Stimulated activated CD4-positive, alpha-beta T cell treated with anti-CD3 and anti-CD28 coated beads, Interleukin-1b, Interleukin-23, amount 100 ng/mL, for 1 hour (primary cell): ENCODE data around the gene CCSER1.
"Not testable (repeated sequence)": the region's sequence is repeated elsewhere in the genome, so short reads cannot be mapped to it uniquely, and the experiment has no call there.

ENCODE experiments used
- DNase-seq, 2 donors: peaks; one replicate each; pipeline ENCODE4 v3.0.0-alpha.2; 2020; ENCODE audit warnings: low read depth in 2 of 2

Gene CCSER1

DNA sequence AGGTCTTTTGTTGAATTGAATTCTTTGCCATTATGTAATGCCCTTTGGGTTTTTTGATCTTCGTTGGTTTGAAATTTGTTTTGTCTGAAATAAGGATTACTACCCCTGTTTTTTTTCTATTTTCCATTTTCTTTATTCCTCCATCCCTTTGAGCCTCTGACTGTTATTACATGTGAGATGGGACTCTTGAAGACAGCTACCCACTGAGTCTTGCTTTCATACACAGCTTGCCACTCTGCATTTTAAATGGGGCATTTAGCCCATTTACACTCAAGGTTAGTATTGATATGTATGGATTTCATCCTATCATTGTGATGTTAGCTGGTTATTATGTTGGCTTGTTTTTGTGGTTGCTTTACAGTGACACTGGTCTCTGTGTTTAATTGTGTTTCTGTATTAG lies 1440.4 kb downstream of the CCSER1 start:
- DNase-seq, result no peak

DNA sequence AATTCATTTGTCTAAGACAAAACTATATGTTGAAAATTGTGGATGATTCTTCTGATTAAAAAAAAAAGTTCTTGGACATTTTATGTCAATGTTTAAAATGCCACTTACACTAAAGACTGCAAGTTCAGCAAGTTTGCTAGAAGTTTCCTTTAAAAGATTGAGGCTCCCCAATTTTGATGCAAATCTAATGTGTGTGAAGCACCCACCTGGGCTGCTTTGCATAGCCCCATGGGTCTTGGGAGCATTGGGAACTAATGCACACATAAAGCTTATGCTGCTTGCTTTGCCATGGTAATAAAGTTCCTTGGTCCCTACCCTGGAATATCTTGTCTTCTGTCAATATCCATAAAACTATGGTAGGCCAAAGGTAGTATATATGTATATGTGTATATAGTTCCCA lies 1450.7 kb downstream of the CCSER1 start:
- DNase-seq, result no peak

DNA sequence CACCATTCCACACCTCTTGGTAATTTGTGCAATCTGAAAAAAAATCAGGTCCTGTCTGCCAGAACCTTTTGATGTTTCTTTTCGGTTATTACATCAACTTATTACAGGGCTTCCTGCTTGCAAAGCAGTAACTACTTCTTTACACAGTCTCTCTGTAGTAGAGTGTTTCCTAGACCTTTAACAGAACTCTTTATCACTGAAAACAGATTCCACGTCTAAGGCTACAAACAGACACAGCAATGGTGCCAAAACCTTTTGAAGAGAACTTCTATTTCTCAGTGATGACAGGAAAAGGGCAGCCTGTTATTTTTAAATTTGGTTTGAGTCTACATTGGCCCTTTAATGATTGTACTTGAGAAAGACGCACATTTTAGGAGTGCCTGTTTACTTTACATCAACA lies 1463.1 kb downstream of the CCSER1 start:
- no peak for DNase-seq

DNA sequence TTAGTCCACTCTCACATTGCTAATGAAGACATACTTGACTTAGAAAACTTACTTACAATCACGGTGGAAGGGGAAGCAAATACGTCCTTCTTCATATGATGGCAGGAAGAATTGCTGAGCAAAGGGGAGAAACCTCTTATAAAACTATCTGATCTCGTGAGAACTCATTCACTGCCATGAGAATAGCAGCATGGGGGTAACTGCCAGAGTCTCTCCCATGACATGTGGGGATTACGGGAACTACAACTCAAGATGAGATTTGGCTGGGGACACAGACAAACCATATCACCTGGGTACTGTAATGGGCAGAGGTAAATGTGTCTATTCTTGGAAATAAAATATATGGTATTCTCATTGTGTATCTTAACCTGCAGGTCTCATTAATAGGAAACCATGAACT lies 1464.9 kb downstream of the CCSER1 start:
- DNase-seq, result no peak

DNA sequence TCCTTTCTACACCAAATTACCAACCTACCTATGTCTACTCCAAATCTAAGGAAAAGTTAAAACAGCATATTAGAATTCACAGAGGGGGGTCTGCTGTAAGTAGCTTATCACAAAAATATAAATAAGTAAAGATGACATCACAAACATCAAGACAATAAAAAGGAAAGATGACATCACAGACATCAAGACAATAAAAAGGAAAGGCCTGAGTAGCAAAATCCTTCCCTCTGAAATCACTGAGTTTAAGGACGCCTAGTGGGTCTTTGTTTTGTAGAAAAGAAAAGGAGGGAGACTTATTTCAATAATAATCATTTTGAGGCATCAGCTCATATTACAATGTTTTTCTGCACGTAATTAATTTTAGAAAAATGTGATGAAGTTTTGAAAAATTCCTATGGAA lies 1469.5 kb downstream of the CCSER1 start:
- no peak for DNase-seq

DNA sequence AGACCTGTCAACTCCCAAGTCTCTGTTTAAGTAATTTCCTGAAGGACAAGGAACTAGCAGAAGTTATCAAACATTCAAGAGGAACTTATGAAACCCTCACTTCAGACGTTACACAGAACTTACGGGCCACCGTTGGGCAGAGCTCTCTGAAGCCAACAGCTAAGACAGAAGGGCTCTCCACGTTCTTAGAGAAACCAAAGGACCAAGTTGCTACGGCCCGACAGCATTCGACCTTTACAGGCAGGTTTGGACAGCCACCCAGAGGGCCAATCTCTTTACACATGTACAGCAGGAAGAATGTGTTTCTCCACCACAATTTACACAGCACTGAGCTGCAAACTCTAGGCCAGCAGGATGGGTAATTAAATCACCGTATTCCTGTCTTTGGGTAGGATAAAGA lies 1471.5 kb downstream of the CCSER1 start:
- DNase-seq, result no peak

DNA sequence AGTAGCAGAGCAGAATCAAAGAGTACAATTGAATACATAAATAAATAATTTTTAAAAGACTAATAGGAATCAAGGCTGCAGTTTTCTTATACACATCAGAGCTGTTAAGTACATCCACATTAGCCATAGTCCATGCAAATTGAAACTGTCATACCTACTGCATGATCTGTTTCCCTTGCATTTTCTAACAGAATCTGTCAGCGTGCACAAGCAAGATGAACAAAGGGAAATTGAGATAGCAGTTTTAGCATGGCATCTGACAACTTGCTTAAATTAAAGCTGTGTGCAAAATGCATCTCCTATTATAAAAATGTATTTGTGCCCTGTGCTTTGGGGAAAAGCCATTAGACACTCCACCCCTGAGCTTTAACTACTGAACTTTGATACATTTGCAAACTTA lies 1473.1 kb downstream of the CCSER1 start:
- DNase-seq, result no peak

DNA sequence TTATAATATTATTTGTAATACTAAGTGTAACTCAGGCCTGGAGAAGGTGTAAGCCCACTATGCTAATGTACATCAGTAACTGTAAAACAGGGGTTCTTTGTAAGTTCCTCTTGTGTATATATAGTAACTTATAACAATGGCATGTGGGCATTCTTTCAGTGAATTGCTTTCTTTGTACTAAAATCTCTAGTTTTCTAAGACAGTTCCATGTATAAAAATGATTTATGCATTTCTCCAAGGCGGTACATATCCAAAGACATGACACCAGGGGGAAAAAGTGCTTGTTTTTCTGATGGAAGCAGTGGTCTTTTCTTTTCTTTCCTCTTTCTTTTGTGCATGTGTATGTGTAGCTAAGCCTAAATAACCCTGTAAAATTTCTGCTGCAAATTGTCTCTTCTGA lies 1474.2 kb downstream of the CCSER1 start:
- DNase-seq, result no peak

DNA sequence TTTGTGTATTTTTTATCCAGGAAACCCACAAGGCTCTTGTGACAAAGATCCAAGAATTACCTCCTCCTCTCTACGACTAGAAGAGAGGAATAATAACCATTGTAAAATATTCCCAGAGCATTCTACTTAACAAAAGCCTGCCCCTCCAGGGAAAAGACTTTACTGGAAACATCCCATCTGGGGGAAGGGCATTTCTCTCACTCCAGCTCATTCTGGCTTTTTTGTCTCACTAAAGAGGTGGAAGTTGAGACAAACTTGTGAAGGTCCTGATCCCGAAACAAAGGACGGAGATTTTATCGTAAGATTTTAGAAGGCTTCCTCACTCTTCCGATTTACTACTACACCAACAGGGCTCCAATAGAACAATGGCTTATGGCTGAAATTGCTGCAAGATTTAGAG lies 1484.6 kb downstream of the CCSER1 start:
- DNase-seq, result no peak

DNA sequence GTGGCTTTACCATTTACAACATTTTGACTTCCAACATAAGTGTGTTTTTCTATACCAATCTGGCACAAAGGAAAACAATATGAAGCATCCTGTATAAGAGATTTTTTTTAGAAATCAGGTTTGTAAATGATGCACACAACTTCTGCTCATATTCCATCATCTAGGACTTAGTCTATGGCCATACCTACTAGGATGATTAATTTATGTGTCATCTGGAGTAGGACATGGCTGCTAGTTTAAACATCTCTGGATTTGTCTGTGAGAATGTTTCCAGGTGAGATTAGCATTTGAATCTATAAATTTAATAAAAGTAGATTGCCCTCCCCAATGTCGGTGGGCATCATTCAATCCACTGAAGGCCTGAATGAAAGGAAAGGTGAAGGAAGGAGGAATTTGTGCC lies 1493.8 kb downstream of the CCSER1 start:
- no peak for DNase-seq

DNA sequence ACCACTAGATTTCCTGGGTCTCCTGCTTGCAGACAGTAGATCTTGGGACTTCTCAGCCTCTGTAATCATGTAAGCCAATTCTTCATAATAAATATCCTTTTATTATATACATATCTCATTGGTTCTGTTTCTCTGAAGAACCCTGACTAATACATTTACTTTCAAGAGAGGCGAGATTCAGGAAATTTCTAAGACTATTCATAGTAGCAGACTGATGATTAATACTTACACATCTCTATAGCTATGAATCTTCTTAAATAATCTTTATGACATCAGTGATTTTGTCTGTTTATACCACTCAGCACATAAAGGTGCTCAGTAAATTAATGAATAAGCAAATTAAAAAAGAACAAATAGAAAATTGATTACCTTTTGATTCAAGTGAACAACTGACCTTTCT lies 1494.3 kb downstream of the CCSER1 start:
- no peak for DNase-seq

DNA sequence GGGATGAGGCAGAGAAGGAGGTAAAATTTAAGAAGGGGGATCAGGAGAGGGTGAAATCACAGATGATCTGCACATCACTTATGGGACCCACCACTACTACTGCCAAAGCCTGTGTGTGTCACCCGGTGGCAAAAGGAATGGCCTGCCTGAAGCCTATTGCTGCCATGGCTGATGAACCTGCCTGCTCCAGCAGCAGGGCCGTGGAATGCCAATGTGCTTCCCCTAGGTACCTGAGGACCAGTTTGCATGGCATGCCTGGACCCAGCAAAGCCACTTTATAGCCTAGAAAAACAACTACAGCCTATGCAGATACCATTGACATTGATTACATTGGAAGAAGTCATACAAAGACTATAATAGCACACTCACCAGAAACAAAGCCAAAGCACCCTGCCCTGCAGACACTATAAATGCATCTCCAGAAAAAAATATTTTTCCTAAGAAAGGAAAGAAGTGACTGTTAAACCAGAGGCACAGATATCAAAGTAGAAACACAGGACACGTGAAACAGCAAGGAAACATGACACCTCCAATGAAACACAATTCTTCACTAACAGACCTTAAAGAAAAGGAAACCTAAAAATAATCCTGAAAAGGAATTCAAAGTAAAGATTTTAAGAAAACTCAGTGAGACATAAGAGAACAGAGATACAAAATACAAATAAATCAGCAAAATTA lies 1495.9 kb downstream of the CCSER1 start:
- no peak for DNase-seq

DNA sequence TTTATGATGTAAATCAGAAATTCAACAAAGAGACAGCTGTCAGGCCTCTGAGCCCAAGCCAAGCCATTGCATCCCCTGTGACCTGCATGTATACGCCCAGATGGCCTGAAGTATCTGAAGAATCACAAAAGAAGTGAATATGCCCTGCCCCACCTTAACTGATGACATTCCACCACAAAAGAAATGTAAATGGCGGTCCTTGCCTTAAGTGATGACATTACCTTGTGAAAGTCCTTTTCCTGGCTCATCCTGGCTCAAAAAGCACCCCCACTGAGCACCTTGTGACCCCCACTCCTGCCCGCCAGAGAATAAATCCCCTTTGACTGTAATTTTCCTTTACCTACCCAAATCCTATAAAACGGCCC lies 1496.4 kb downstream of the CCSER1 start:
- not testable (repeated sequence) for DNase-seq

DNA sequence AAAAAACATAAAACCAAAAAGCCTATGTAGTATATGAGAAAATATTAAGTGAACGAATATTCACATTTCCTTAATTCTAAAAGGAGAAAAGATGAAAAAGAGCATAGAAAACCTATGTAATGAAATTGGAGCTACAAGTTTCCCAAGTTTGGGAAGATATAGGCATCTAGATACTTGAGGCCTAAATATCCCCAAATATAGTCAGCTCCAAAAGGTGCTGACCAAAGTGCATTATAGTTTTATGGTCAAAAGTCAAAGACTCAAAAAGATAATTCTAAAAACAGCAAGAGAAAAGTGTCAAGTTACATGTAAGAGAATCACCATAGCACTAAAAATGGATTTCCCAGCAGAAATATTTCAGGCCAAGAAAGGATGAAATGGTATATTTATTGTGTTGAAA lies 1502.9 kb downstream of the CCSER1 start:
- DNase-seq, result no peak

DNA sequence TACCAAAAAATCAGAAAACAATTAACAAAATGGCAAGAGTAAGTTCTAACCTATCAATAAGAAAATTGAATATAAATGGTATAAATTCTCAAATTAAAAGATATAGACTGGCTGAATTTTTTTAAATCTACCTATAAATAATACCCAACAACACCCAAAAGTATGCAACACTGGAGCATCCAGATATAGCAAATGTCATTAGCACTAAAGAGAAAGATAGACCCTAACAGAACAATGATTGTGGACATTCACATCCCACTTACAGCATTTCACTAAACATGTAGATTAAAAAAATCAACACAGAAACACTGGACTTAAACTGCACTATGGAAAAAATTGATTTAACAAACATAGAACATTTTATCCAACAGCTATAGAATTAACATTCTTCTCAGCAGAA lies 1503.6 kb downstream of the CCSER1 start:
- DNase-seq, result no peak

DNA sequence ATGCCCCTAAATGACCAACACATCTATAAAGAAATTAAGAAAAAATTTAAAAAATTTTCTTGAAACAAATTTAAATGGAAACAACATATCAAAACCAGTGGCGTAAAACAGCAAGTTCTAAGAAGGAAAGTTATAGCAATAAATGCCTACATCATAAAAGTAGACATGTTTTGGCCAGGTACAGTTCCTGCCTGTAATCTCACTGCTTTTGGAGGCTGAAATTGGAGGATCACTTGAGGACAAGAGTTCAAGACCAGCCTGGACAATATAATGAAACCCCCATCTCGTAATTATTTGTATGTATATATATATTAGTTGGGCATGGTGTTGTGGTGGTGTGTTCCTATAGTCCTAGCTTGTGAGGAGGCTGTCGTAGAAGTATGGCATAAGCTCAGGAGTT lies 1504.1 kb downstream of the CCSER1 start:
- no peak for DNase-seq

DNA sequence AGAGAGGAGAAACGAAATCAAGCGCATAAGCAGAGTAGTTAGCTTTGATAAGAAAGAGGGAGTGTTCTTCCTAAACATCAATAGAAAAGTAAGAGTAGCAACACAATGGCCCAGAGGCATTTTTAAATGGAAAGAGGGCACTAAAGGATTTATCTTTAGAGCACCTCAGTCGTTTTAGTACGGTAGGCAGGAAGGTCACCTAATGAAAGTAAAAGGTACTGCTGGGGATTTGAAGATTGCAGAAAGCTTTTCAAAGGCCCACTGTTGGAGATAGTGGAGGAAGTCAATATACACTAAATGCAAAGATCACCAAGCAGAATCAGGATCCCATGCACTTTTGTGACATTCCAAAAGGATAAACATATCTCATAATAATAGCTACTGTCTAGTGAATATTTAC lies 1508.9 kb downstream of the CCSER1 start:
- DNase-seq, result no peak
